Measurements from ENCODE around the gene MRPL3. TPM values are rescaled to one million over a fixed set of nuclear protein-coding genes. Genes with fewer than 3 reads are reported as not detected.

Gene MRPL3
- total RNA-seq, 1 experiment from 2014 or later: 126 TPM

DNA sequence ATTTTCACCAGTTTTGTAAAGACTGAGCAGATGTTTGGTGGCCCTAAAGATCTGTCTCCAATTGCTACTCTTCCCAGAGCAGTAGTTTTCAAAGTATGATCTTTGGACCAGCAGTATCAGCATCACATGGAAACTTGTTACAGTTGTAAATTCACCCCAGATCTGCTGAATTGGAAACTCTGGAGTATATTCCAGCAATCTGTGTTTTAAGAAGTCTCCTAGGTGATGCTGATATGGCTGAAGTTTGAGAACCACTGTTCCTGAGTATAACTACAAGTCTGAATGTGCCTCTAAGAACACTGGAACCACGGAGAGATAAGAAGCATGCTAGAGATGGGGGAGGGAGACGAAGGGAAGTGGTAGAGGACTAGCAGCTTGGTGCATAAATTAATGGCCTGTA is 75.5 kb downstream of the MRPL3 start:
- Histone ChIP-seq H3K4me3 (ENCODE audit: low read depth, low read length) (no peak overlapping the region), H3K27me3 (replicated peaks; ENCODE audit: control insufficient read depth, insufficient read depth, low read length) (no peaks in the 10 kb centered on the region), H3K4me1 (no peaks in the 10 kb centered on the region), H3K9me3 (no peaks in the 10 kb centered on the region), H3K36me3 (ENCODE audit: control insufficient read depth, insufficient read depth, low read length) (no peaks in the 10 kb centered on the region)
- no peak overlapping the region for H3K4me3 Mint-ChIP-seq (ENCODE audit: unreplicated experiment)
- no peak for DNase-seq
- no TSS peak for BruUV-seq (replicated peaks)
- no peak overlapping the region for H3K27ac Mint-ChIP-seq (ENCODE audit: unreplicated experiment)
- TF ChIP-seq, protein P1, sequence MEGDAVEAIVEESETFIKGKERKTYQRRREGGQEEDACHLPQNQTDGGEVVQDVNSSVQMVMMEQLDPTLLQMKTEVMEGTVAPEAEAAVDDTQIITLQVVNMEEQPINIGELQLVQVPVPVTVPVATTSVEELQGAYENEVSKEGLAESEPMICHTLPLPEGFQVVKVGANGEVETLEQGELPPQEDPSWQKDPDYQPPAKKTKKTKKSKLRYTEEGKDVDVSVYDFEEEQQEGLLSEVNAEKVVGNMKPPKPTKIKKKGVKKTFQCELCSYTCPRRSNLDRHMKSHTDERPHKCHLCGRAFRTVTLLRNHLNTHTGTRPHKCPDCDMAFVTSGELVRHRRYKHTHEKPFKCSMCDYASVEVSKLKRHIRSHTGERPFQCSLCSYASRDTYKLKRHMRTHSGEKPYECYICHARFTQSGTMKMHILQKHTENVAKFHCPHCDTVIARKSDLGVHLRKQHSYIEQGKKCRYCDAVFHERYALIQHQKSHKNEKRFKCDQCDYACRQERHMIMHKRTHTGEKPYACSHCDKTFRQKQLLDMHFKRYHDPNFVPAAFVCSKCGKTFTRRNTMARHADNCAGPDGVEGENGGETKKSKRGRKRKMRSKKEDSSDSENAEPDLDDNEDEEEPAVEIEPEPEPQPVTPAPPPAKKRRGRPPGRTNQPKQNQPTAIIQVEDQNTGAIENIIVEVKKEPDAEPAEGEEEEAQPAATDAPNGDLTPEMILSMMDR (IDR thresholded peaks at IDR 0.05; ENCODE audit: insufficient read depth in 1 of 2, low read depth in 1 of 2, low read length in 1 of 2, severe bottlenecking in 1 of 2, unreplicated experiment in 1 of 2): no peak
- CTCF ChIA-PET: no interaction called here
- POLR2A ChIA-PET: no interaction called here
- intact Hi-C loops (cut with micrococcal nuclease; ENCODE audit: unreplicated experiment): no loop called here
- H3K4me1 Mint-ChIP-seq (ENCODE audit: low read depth, unreplicated experiment): peaks cover 8% of the 10 kb centered on the region
- no peaks in the 10 kb centered on the region for H3K27me3 Mint-ChIP-seq (ENCODE audit: insufficient read depth, unreplicated experiment)
- H3K9me3 Mint-ChIP-seq (ENCODE audit: unreplicated experiment): no peaks in the 10 kb centered on the region
- no peaks in the 10 kb centered on the region for H3K36me3 Mint-ChIP-seq (ENCODE audit: insufficient read depth, unreplicated experiment)

DNA sequence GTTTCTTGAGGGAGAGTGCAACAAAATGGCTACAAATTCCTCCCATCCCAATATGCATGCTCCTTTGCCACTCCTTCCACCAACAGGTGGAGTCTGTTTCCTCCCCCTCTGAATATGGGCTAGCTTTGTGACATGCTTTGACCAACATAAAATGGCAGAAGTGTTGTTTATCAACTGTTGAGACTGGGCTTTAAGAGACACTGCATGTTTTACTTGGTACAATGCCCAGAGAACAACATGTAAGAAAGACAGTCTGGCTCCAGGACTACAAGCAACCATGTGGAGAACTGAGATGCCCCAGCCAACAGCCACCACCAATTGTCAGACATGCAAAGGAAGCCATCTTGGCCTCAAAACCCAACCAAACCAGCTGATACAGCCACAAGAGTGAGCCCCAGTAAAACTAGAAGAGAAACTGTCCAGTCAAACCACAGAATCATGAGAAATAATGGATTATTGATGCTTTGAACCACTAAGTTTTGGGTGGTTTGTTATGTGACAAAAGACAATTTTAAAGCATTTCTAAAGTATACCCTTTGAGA is 80.7 kb downstream of the MRPL3 start:
- no peaks in the 10 kb centered on the region for H3K36me3 ChIP-seq (ENCODE audit: control insufficient read depth, insufficient read depth, low read length)
- no peaks in the 10 kb centered on the region for H3K9me3 ChIP-seq
- no TSS peak for BruUV-seq (replicated peaks)
- Mint-ChIP-seq H3K4me3 (ENCODE audit: unreplicated experiment) (no peak overlapping the region), H3K4me1 (ENCODE audit: low read depth, unreplicated experiment) (no peaks in the 10 kb centered on the region), H3K27ac (ENCODE audit: unreplicated experiment) (no peak overlapping the region), H3K9me3 (ENCODE audit: unreplicated experiment) (no peaks in the 10 kb centered on the region), H3K27me3 (ENCODE audit: insufficient read depth, unreplicated experiment) (peaks cover 9% of the 10 kb centered on the region), H3K36me3 (ENCODE audit: insufficient read depth, unreplicated experiment) (no peaks in the 10 kb centered on the region)
- ChIA-PET CTCF (no interaction called here), POLR2A (no interaction called here)
- H3K27me3 ChIP-seq (replicated peaks; ENCODE audit: control insufficient read depth, insufficient read depth, low read length): no peaks in the 10 kb centered on the region
- intact Hi-C loops (cut with micrococcal nuclease; ENCODE audit: unreplicated experiment): no loop called here
- TF ChIP-seq, protein P1 (IDR thresholded peaks at IDR 0.05; ENCODE audit: insufficient read depth in 1 of 2, low read depth in 1 of 2, low read length in 1 of 2, severe bottlenecking in 1 of 2, unreplicated experiment in 1 of 2): no peak
- no peaks in the 10 kb centered on the region for H3K4me1 ChIP-seq
- no peak for DNase-seq
- no peak overlapping the region for H3K4me3 ChIP-seq (ENCODE audit: low read depth, low read length)

DNA sequence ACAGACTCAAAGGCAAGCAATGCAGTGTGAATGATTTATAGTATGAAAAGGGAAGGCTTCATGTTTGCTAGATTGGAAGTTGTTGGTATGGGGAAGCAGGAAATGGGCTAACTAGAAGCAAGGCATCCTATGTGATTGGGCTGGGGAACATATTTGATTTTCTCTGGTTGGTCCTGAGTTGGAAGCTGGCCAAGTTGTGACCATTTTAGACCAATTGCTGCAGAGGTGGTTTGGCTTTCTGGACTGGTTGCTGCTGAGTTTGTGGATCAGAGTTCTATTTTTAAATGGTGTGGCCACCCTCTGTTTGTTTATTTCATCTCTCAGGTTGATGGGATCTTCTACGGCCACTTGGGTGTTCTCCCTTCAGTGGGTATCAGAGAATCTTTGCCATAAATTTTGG is 81.5 kb downstream of the MRPL3 start:
- Mint-ChIP-seq H3K9me3 (ENCODE audit: unreplicated experiment) (no peaks in the 10 kb centered on the region), H3K4me1 (ENCODE audit: low read depth, unreplicated experiment) (no peaks in the 10 kb centered on the region), H3K27ac (ENCODE audit: unreplicated experiment) (no peak overlapping the region), H3K27me3 (ENCODE audit: insufficient read depth, unreplicated experiment) (peaks cover 9% of the 10 kb centered on the region), H3K36me3 (ENCODE audit: insufficient read depth, unreplicated experiment) (no peaks in the 10 kb centered on the region), H3K4me3 (ENCODE audit: unreplicated experiment) (no peak overlapping the region)
- TF ChIP-seq, protein P1 (IDR thresholded peaks at IDR 0.05; ENCODE audit: insufficient read depth in 1 of 2, low read depth in 1 of 2, low read length in 1 of 2, severe bottlenecking in 1 of 2, unreplicated experiment in 1 of 2): no peak
- Histone ChIP-seq H3K4me1 (no peaks in the 10 kb centered on the region), H3K27me3 (replicated peaks; ENCODE audit: control insufficient read depth, insufficient read depth, low read length) (no peaks in the 10 kb centered on the region), H3K36me3 (ENCODE audit: control insufficient read depth, insufficient read depth, low read length) (no peaks in the 10 kb centered on the region), H3K9me3 (no peaks in the 10 kb centered on the region), H3K4me3 (ENCODE audit: low read depth, low read length) (no peak overlapping the region)
- ChIA-PET CTCF (no interaction called here), POLR2A (no interaction called here)
- no TSS peak for BruUV-seq (replicated peaks)
- no peak for DNase-seq
- intact Hi-C loops (cut with micrococcal nuclease; ENCODE audit: unreplicated experiment): no loop called here

Measured in Caco-2 (cell line).